SK-N-MC (cell line): ENCODE measurements around the gene TNFSF15.

Experiments used
- EZH2 ChIP-seq: fragments of 200-600 bp; sonication (generic); IDR thresholded peaks from one replicate; pipeline ENCODE4 v1.6.1; 2017; ENCODE audit warnings: antibody characterized with exemption
- POLR2AphosphoS5 ChIP-seq: IDR thresholded peaks from 2 replicates; pipeline ENCODE4 v1.6.1; 2012; ENCODE audit warnings: mild to moderate bottlenecking, low read depth, low read length, borderline replicate concordance

GRCh38 chr9:114745108-114745848, 60.6 kb downstream of the TNFSF15 start:
- no peak for TF ChIP-seq POLR2AphosphoS5
- TF ChIP-seq EZH2, result no peak
